HuH-7.5 (cell line): ENCODE results near the gene HACL1.
"Not testable (repeated sequence)": the region's sequence is repeated elsewhere in the genome, so short reads cannot be mapped to it uniquely, and the experiment has no call there.

Experiments used
- DNase-seq: peaks from one replicate; pipeline ENCODE4 v3.0.0; 2011; ENCODE audit warnings: low spot score

HACL1 gene

GRCh38 chr3:15579051-15579450, 22.3 kb downstream of the HACL1 start:
- no peak for DNase-seq

- no peak for DNase-seq
Measured at GRCh38 chr3:15578289-15578867, 23.0 kb downstream of the HACL1 start.

- DNase-seq: no peak
Measured at GRCh38 chr3:15576475-15576874, 24.9 kb downstream of the HACL1 start.

GRCh38 chr3:15575446-15575845, 25.9 kb downstream of the HACL1 start:
- DNase-seq: no peak

- DNase-seq: no peak
Measured at GRCh38 chr3:15572138-15572537, 29.2 kb downstream of the HACL1 start.

- DNase-seq: no peak
Measured at GRCh38 chr3:15563190-15563589, 38.2 kb downstream of the HACL1 start.

- no peak for DNase-seq
Measured at GRCh38 chr3:15562560-15562959, 38.8 kb downstream of the HACL1 start.

- no peak for DNase-seq
Measured at GRCh38 chr3:15558581-15558980, 42.8 kb downstream of the HACL1 start.

GRCh38 chr3:15557511-15557946, 43.8 kb downstream of the HACL1 start:
- peak; percentile 20 for DNase-seq

GRCh38 chr3:15556512-15556911, 44.9 kb downstream of the HACL1 start:
- no peak for DNase-seq

- no peak for DNase-seq
Measured at GRCh38 chr3:15553749-15554148, 47.6 kb downstream of the HACL1 start.

GRCh38 chr3:15551902-15552301, 49.5 kb downstream of the HACL1 start:
- no peak for DNase-seq

GRCh38 chr3:15549846-15550245, 51.5 kb downstream of the HACL1 start:
- no peak for DNase-seq

GRCh38 chr3:15542614-15543013, 58.8 kb downstream of the HACL1 start:
- no peak for DNase-seq

GRCh38 chr3:15541371-15541770, 60.0 kb downstream of the HACL1 start:
- no peak for DNase-seq

- DNase-seq: no peak
Measured at GRCh38 chr3:15539066-15539465, 62.3 kb downstream of the HACL1 start.

- no peak for DNase-seq
Measured at GRCh38 chr3:15538345-15538744, 63.0 kb downstream of the HACL1 start.

GRCh38 chr3:15536856-15537255, 64.5 kb downstream of the HACL1 start:
- no peak for DNase-seq

GRCh38 chr3:15535732-15536131, 65.6 kb downstream of the HACL1 start:
- DNase-seq: no peak

GRCh38 chr3:15532614-15533013, 68.8 kb downstream of the HACL1 start:
- DNase-seq: not testable (repeated sequence)

- DNase-seq: no peak
Measured at GRCh38 chr3:15531346-15531745, 70.0 kb downstream of the HACL1 start.

GRCh38 chr3:15528854-15529537, 72.4 kb downstream of the HACL1 start:
- no peak for DNase-seq

GRCh38 chr3:15527031-15527459, 74.3 kb downstream of the HACL1 start:
- DNase-seq: no peak

- DNase-seq: no peak
Measured at GRCh38 chr3:15525790-15526189, 75.6 kb downstream of the HACL1 start.
